ENCODE results near the gene TOM1L2.

TOM1L2 gene

DNA sequence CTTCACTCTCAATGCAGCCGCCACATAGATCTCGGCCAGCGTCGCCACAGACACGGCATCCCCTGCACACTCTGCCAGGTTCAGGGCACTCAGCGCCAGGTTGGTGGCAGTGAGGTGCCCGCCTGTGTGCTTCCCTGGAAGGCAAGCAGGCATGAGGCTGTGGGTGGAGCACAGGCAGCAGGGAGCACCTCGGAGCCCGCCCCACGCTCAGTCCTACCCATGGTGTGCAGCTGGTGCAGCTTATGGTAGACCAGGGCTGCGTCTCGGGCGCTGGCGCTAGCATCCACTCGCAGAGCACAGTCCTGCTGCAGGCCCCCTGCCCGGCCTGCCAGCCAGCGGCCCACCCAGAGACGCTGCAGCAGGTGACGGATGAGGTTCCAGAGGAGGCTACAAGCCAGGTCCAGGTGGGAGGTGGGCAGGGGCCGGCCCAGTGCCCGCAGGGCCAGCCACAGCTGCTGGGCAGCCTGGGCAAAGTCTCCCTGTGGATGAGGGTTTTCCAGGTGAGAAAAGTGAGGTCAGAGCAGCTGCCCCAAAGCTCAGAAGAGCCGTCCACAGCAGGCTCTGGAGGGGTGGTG, 155.9 kb downstream of the TOM1L2 start:
- no peak overlapping the region for H3K4me3 Mint-ChIP-seq
- intact Hi-C loops (cut with micrococcal nuclease), result no loop called here
- no peaks in the 10 kb centered on the region for H3K9me3 Mint-ChIP-seq
- H3K4me1 Mint-ChIP-seq (ENCODE audit: low read depth), result peaks cover 46% of the 10 kb centered on the region
- peaks cover 100% of the 10 kb centered on the region for H3K36me3 Mint-ChIP-seq (ENCODE audit: low read depth)
- H3K27me3 Mint-ChIP-seq, result no peaks in the 10 kb centered on the region
- no peak overlapping the region for H3K27ac Mint-ChIP-seq

DNA sequence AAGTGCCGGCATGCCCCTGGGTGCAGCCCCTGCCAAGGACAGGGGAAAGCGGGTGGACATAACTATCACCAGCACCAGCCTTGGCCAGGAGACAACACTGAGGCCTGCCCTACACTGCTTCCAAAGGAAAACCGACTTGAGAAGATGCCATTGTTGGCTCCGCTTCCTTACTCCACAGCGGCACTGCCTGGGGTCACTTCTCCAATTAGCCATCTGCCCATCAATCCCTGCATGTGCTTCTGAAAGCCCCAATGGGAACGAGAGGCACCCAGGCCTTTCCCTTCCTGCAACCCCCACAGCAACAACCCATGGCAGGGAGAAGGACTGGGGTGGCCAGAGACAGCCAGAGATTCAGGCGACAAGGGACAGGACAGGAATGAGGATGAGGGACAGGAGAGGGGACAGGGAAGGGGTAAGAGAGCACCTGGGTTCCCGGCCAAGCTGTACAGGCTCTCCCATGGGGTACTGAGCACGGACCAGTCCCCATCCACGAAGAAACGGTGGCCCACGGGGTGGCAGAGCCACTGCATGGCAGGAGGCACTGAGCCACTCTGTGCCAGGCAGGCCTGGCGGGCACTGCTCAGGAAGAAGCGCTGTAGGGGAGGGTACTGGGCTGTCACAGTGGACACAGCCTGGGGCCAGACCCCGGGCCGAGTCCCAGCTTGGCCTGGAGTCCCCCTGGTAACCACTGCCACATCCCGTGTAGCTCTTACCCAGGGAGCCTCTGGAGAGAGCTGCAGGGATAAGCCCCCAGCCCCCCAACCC, 156.6 kb downstream of the TOM1L2 start:
- intact Hi-C loops (cut with micrococcal nuclease), result no loop called here
- H3K36me3 Mint-ChIP-seq (ENCODE audit: low read depth), result peaks cover 100% of the 10 kb centered on the region
- H3K4me3 Mint-ChIP-seq, result no peak overlapping the region
- H3K9me3 Mint-ChIP-seq, result no peaks in the 10 kb centered on the region
- no peak overlapping the region for H3K27ac Mint-ChIP-seq
- peaks cover 39% of the 10 kb centered on the region for H3K4me1 Mint-ChIP-seq (ENCODE audit: low read depth)
- H3K27me3 Mint-ChIP-seq, result no peaks in the 10 kb centered on the region

DNA sequence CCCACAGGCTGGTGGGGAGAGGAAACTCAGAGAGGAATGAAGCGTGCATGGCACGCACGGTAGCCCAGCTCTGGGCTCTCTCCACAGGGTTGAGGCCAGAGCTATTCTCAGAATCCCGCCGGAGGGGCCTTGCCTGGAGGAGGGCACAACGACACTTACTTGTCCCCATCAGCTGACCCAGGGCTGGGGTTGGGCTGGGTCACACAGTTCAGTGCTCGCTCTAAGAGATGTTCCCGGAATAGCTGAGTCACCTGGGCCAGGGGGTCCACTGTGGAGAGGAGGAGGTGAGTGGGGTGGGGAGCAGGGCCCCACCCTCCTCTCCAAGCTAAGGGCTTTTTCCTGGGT, 157.2 kb downstream of the TOM1L2 start:
- intact Hi-C loops (cut with micrococcal nuclease), result no loop called here
- Mint-ChIP-seq H3K4me3 (no peak overlapping the region), H3K9me3 (no peaks in the 10 kb centered on the region), H3K4me1 (ENCODE audit: low read depth) (peaks cover 33% of the 10 kb centered on the region), H3K27me3 (no peaks in the 10 kb centered on the region), H3K36me3 (ENCODE audit: low read depth) (peaks cover 100% of the 10 kb centered on the region), H3K27ac (no peak overlapping the region)

DNA sequence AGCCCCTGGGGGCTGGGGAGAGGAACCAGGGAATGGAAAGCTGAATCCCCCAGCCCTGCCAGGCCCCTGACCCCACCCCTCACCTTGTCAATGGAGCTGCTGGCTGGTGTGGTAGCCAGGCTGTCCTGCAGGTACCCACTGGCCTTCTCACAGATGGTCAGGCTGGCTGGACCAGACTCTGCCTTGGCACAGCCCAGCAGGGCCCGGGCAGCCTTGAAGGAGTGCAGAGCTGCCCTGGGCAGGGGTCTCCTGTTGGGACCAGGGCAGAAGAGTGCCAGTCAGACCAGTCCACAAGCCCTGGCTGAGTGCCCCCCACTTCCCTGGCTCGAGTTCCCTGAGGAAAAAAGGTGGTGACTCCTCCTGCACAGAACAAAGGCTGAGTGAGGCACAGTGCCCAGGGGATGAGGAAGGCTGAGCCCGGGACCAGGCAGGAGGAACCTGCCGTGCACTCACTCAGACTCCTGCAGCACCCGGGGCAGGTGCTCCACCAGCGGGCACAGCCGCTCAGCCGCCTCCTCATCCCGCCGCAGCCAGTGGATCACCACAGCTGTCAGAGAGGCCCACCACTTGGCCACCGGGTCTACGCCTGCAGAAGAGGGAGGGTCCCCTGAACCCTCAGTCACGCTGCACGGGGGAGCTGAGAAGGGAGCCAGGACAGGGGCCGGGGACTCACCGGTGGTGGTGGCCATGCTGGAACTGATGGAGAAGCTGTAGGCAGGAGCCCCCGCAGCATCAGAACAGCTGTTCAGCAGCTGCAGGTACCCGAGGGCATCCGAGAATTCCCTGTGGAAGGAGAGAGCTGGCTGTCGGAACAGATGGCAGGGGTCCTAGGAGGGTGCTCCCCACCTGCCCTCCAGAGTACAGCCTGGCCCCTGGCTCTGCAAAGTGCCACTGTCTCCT, 157.8 kb downstream of the TOM1L2 start:
- H3K4me3 Mint-ChIP-seq, result no peak overlapping the region
- H3K36me3 Mint-ChIP-seq (ENCODE audit: low read depth), result peaks cover 100% of the 10 kb centered on the region

DNA sequence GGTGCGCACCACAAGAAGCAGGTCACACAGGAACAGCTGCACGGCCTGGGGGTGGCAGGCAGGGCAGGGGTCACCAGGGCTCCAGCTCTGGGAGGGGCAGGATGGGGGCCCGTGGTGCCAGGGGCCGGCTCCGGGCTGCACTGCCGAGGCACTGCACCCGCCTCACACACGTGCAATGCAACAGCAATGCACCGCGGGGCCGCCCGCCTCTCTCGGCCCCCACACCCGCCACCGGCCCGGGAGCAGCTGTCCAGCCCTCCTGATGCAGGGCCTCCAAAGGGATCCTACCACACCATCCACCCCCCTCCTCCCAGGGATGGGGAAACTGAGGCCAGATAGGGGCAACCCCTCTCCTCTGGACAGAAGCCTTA, 158.5 kb downstream of the TOM1L2 start:
- Mint-ChIP-seq H3K9me3 (no peaks in the 10 kb centered on the region), H3K27ac (no peak overlapping the region), H3K36me3 (ENCODE audit: low read depth) (peaks cover 100% of the 10 kb centered on the region), H3K4me3 (no peak overlapping the region), H3K27me3 (no peaks in the 10 kb centered on the region), H3K4me1 (ENCODE audit: low read depth) (peaks cover 20% of the 10 kb centered on the region)
- intact Hi-C loops (cut with micrococcal nuclease), result no loop called here

More for the DNA sequence above, 157.8 kb downstream of the TOM1L2 start:
- Mint-ChIP-seq H3K27me3 (no peaks in the 10 kb centered on the region), H3K9me3 (no peaks in the 10 kb centered on the region), H3K27ac (no peak overlapping the region), H3K4me1 (ENCODE audit: low read depth) (peaks cover 27% of the 10 kb centered on the region)
- intact Hi-C loops (cut with micrococcal nuclease), result no loop called here

DNA sequence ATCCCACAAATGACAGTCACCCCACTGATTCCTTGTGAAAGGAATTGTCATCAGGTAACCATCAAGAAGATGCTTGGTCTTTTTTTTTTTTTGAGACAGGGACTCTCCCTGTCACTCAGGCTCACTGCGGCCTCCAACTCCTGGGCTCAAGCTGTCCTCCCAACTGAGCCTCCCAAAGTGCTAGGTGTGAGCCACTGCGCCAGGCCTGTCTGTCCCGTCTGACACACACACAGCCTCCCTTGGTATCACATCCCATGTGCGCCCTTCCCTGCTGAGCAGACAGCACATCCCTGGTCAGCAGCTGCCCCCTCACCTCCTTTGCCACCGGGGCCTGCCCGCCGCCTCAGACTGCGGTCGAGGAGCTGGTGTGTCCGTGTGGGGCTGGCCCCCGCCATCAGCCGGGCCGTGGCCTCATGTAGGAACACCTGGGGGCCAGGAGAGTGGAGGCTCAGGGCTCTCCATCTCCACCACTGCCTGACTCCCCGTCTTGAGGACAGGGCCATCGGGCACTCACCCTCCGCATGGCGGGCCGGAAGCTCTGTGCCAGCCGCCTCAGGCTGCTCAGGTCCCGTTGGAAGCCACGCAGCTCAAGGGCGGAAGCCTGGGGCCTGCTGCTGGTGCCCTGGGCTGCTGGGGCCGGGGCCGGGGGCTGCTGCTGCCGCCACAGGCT, 159.0 kb downstream of the TOM1L2 start:
- H3K27me3 Mint-ChIP-seq, result no peaks in the 10 kb centered on the region
- H3K27ac Mint-ChIP-seq, result no peak overlapping the region
- H3K4me3 Mint-ChIP-seq, result no peak overlapping the region

DNA sequence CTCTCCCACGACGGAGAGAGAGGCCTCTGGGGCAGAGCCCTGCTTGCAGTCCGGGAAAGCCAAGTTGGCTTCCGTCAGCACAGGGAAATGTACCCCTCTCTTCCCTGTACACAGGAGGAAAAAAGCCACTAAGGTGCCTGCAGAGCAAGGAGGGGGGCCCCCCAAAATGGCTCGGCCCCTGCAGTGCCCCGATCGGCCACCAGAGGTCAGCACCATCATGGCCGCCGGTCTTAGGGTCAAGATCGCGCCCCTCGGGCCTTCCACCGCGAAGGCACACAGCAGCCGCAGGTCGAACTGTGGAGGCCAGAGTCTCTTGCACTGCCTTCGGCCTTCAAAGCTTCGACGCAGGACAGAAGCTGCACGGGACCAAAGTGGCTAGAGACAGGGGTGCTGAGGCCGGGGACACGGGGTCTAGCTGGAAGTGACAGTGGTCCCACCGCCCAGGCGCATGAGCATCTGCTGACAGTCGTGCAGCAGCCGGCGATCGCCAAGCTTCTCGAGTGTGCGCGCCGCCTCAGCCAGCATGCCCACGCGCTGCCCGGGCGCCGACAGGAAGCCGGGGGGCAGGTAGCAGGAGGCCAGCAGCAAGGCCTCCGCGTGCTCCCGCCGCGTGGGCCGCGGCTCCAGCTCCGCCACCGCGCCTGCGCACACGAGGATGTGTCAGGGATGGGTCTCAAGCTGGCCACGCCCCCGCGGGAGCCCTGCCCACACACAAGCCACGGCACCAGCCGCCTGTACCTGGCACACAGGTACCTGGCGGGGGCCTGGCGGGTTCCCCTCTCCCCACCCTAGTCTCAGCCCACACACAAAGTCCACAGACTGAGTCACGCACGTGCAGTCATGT, 159.8 kb downstream of the TOM1L2 start:
- Mint-ChIP-seq H3K9me3 (no peaks in the 10 kb centered on the region), H3K27ac (no peak overlapping the region)

More for the DNA sequence above, 159.0 kb downstream of the TOM1L2 start:
- Mint-ChIP-seq H3K9me3 (no peaks in the 10 kb centered on the region), H3K4me1 (ENCODE audit: low read depth) (peaks cover 14% of the 10 kb centered on the region), H3K36me3 (ENCODE audit: low read depth) (peaks cover 98% of the 10 kb centered on the region)
- intact Hi-C loops (cut with micrococcal nuclease), result no loop called here

DNA sequence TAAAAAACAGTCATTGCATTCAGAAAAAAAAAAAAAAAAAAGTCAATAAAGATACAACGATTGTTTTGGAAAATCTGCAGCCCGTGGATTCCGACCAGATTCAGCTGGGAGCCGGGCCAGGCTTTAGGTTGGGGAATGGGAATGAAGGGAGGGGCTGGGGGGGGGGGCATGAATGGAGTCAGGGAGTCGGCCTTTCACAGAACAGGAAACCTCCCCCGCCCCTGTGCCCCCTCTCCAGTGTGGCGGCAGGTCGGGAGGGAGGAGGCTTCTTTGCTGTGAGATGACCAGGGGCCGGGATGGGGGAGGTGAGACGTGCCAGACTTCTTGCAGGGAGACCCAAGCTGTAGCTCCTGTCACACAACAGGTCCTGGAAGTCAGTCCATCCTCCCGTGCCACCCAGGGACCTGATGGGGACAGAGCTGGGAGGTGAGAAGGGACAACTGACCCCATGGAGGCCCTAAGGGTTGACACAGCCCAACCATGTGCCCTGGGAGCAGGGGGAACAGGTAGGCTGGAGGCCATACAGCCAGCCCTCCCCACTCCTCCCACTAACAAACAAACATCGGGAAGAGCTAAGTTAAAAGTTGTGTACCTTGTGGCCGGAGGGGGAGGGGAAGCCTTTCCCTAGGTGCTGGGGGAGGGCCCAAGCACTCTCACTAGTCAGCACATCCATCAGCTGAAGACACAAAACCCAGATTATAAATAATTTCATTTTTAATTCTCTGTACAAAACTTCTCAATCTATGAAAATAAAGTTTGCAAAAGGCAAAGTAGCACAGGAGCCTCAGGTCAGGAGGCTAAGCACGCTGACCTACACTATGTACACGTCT, 160.6 kb downstream of the TOM1L2 start:
- intact Hi-C loops (cut with micrococcal nuclease), result loop anchor here (1.0 kb wide), 1 partner anchor 49 kb away; no protein-coding TSS in a partner anchor
- H3K27me3 Mint-ChIP-seq, result no peaks in the 10 kb centered on the region
- peaks cover 94% of the 10 kb centered on the region for H3K36me3 Mint-ChIP-seq (ENCODE audit: low read depth)
- H3K9me3 Mint-ChIP-seq, result no peaks in the 10 kb centered on the region
- H3K4me1 Mint-ChIP-seq (ENCODE audit: low read depth), result peaks cover 6% of the 10 kb centered on the region
- H3K4me3 Mint-ChIP-seq, result no peak overlapping the region
- H3K27ac Mint-ChIP-seq, result no peak overlapping the region

More for the DNA sequence above, 159.8 kb downstream of the TOM1L2 start:
- peaks cover 96% of the 10 kb centered on the region for H3K36me3 Mint-ChIP-seq (ENCODE audit: low read depth)
- H3K4me3 Mint-ChIP-seq, result no peak overlapping the region
- H3K4me1 Mint-ChIP-seq (ENCODE audit: low read depth), result peaks cover 13% of the 10 kb centered on the region
- no peaks in the 10 kb centered on the region for H3K27me3 Mint-ChIP-seq
- intact Hi-C loops (cut with micrococcal nuclease), result loop anchor here (1.0 kb wide), 1 partner anchor 48 kb away; no protein-coding TSS in a partner anchor

DNA sequence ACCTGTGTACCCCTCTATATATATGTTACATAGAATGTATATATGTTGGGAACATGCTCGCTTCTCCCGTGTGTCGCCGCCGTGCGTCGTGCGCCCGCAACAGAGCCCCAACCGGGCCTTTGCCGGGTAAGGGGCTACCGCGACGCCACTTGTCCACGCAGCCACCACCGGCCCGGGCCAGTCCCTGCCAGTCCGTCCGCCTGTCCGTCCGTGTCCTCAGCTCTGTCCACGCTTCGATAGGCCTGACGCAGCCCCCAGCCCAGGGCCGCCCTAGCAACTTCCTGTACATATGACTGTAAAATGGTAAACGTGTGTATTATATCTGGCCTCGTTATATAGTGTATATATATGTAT, 161.3 kb downstream of the TOM1L2 start:
- no peaks in the 10 kb centered on the region for H3K4me1 Mint-ChIP-seq (ENCODE audit: low read depth)
- H3K36me3 Mint-ChIP-seq (ENCODE audit: low read depth), result peaks cover 93% of the 10 kb centered on the region
- intact Hi-C loops (cut with micrococcal nuclease), result no loop called here
- H3K4me3 Mint-ChIP-seq, result no peak overlapping the region
- no peak overlapping the region for H3K27ac Mint-ChIP-seq
- no peaks in the 10 kb centered on the region for H3K9me3 Mint-ChIP-seq
- H3K27me3 Mint-ChIP-seq, result no peaks in the 10 kb centered on the region

DNA sequence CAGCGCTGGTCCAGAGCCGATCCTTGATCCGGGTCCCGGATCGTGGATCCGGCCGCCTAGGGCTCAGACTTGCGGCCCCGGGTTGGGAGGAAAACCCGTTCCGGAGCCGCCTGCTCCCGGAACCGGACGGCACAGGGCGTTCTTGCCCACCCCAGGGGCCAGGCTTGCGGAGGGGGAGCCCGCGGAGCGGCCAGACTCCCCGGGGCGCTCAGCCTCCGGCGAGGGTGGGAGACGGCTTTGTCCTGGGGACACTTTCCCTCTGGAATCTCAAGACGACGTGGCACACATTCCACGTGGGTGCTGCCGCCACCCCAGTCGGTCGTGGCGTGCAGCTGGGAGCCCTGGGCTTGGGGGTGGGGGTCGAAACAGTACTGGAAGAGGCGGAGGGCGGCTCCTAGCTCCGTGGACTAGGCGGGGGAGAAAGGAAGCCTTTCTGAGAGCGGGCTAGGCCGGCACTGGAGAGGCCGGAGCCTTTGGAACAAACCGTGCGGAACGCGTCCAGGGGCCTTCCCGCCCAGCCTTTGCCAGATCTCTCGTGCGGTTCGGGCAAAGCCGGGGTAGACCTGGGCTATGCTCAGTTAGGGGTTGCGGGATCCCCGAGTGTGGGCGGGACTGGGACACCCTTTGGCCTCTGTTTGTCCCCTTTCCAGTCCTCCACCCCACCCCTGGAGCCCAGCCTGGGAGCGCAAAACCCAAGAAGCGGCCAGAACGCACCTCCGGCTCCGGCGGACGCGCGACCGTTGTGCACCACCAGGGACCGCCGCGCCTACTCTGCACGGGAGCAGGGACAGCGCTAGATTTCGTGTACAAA, 161.9 kb downstream of the TOM1L2 start:
- Mint-ChIP-seq H3K4me1 (ENCODE audit: low read depth) (no peaks in the 10 kb centered on the region), H3K36me3 (ENCODE audit: low read depth) (peaks cover 93% of the 10 kb centered on the region), H3K4me3 (no peak overlapping the region), H3K27me3 (no peaks in the 10 kb centered on the region), H3K9me3 (no peaks in the 10 kb centered on the region), H3K27ac (no peak overlapping the region)
- intact Hi-C loops (cut with micrococcal nuclease), result no loop called here

DNA sequence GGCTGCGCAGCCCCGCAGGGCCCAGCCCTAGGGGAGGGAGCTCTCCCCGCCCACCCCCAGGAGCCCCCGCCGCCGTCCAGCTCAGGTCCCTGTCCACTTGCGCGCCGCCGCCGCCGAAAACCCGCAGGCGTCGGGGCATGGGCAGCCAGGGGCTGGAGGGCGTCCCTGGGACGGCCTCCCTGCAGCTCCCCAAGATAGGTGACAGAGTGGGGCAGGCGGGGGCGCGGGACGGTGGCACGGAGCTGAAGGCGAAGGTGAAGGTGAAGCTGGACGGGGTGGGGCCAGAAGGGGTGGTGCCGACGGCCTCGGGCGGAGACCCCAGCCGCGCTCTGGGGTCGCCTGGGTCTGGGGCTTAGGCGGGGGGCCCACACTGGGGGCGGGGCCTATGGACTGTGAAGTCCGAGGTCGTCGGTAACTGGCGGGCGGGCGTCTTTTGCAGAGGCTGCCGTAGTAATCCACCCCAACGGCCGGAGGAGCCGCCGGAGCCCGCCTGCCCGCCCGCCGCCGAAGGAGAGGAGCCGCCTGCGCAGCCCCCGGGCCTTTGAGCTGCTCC, 162.6 kb downstream of the TOM1L2 start:
- Mint-ChIP-seq H3K36me3 (ENCODE audit: low read depth) (peaks cover 91% of the 10 kb centered on the region), H3K9me3 (no peaks in the 10 kb centered on the region), H3K4me1 (ENCODE audit: low read depth) (no peaks in the 10 kb centered on the region), H3K27me3 (no peaks in the 10 kb centered on the region), H3K4me3 (no peak overlapping the region), H3K27ac (no peak overlapping the region)
- intact Hi-C loops (cut with micrococcal nuclease), result no loop called here
